ENCODE measurements around the gene TFPI. TPM values are rescaled to one million over a fixed set of nuclear protein-coding genes. Genes with fewer than 3 reads are reported as not detected.

The TFPI gene
- total RNA-seq, 5 donors from 2014 or later (not counting 1 experiment from before 2014, with no cell fraction given), result 0.47 to 1.5 (median 1.0) TPM

DNA sequence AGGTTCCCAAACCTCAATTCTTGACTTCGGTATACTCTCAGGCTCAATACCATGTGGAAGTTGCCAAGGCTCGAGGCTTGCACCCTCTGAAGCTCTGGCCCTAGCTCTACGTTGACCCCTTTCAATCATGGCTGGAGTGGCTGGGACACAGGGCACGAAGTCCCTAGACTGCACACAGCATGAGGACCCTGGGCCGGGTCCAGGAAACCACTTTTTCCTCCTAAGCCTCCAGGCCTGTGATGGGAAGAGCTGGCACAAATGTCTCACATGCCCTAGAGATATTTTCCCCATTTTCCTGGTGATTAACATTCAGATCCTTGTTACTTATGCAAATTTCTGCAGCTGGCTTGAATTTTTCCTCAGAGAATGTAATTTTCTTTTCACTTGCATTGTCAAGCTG lies 61.1 kb downstream of the TFPI start:
- H3K4me1 ChIP-seq (ENCODE audit: control insufficient read depth in 1 of 2, extremely low read depth in 1 of 2, insufficient read depth in 2 of 2, low read length in 2 of 2), result no peaks in the 10 kb centered on the region
- no peaks in the 10 kb centered on the region for H3K36me3 ChIP-seq (ENCODE audit: control insufficient read depth in 2 of 2, extremely low read depth in 1 of 2, insufficient read depth in 1 of 2, low read length in 1 of 2)
- peaks cover 2 to 12% (median 3%) of the 10 kb centered on the region in 3 donors for H3K9me3 Mint-ChIP-seq
- no peak for DNase-seq
- peaks cover 0 to 1% (median 0%) of the 10 kb centered on the region in 3 donors for H3K4me1 Mint-ChIP-seq
- no peak overlapping the region for H3K4me3 ChIP-seq (ENCODE audit: control insufficient read depth in 1 of 2, extremely low read depth in 1 of 2, low read length in 1 of 2)
- no peak overlapping the region for H3K4me3 Mint-ChIP-seq
- no peaks in the 10 kb centered on the region for H3K9me3 ChIP-seq
- no peaks in the 10 kb centered on the region for H3K27me3 ChIP-seq (replicated peaks in 1 of 2; ENCODE audit: control insufficient read depth in 2 of 2, extremely low read depth in 1 of 2, insufficient read depth in 2 of 2, low read length in 1 of 2)
- H3K27ac ChIP-seq (ENCODE audit: low read length), result no peak overlapping the region
- no peaks in the 10 kb centered on the region for H3K27me3 Mint-ChIP-seq
- no peak for ATAC-seq (replicated peaks in 1 of 4)
- no peaks in the 10 kb centered on the region for H3K36me3 Mint-ChIP-seq
- CTCF ChIA-PET, result no interaction called here
- POLR2A ChIA-PET, result no interaction called here
- 57% methylated on average over 4 of the region's 5 CpGs for WGBS (ENCODE audit: insufficient coverage)
- H3K27ac Mint-ChIP-seq, result no peak overlapping the region

- Histone ChIP-seq H3K27ac (ENCODE audit: low read length) (no peak overlapping the region), H3K36me3 (ENCODE audit: control insufficient read depth in 2 of 2, extremely low read depth in 1 of 2, insufficient read depth in 1 of 2, low read length in 1 of 2) (no peaks in the 10 kb centered on the region), H3K27me3 (replicated peaks in 1 of 2; ENCODE audit: control insufficient read depth in 2 of 2, extremely low read depth in 1 of 2, insufficient read depth in 2 of 2, low read length in 1 of 2) (no peaks in the 10 kb centered on the region), H3K4me1 (ENCODE audit: control insufficient read depth in 1 of 2, extremely low read depth in 1 of 2, insufficient read depth in 2 of 2, low read length in 2 of 2) (no peaks in the 10 kb centered on the region), H3K4me3 (ENCODE audit: control insufficient read depth in 1 of 2, extremely low read depth in 1 of 2, low read length in 1 of 2) (no peak overlapping the region), H3K9me3 (no peaks in the 10 kb centered on the region)
- no peaks in the 10 kb centered on the region for H3K9me3 Mint-ChIP-seq
- no peaks in the 10 kb centered on the region for H3K36me3 Mint-ChIP-seq
- ChIA-PET POLR2A (no interaction called here), CTCF (interaction anchor here in 1 of 2 donors (0.5 kb wide), 1 partner anchor 81 kb away, joined by 4 read pairs; no protein-coding TSS in a partner anchor)
- no peak overlapping the region for H3K27ac Mint-ChIP-seq
- peaks cover 0 to 1% (median 0%) of the 10 kb centered on the region in 3 donors for H3K4me1 Mint-ChIP-seq
- DNase-seq (no peak), ATAC-seq (replicated peaks in 1 of 4) (no peak)
- H3K4me3 Mint-ChIP-seq, result no peak overlapping the region
- no peaks in the 10 kb centered on the region for H3K27me3 Mint-ChIP-seq
Measured at GRCh38 chr2:187486241-187486640, 68.0 kb downstream of the TFPI start.

DNA sequence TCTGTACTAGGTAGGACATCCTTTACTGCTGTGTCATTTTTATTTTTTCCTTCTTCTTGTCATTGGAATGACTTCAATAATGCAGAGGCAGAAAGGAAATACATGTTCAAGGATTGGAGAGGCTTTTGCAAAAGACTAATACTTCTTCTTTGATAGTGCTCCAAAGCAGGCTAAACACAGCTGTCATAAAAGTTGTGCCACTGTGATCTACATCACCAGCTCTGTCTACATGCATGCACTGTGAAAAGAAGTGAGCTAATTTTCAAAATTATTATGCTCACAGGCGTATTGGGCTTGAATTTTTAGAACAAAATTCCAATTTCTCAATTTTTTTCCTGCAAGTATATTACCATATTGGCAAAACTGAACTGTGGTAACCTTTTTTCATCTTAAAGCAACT lies 68.7 kb downstream of the TFPI start:
- H3K27ac Mint-ChIP-seq, result no peak overlapping the region
- no peaks in the 10 kb centered on the region for H3K9me3 Mint-ChIP-seq
- ChIA-PET POLR2A (no interaction called here), CTCF (interaction anchor here in 1 of 2 donors (0.5 kb wide), 1 partner anchor 81 kb away, joined by 4 read pairs; no protein-coding TSS in a partner anchor)
- H3K36me3 Mint-ChIP-seq, result no peaks in the 10 kb centered on the region
- no peaks in the 10 kb centered on the region for H3K27me3 ChIP-seq (replicated peaks in 1 of 2; ENCODE audit: control insufficient read depth in 2 of 2, extremely low read depth in 1 of 2, insufficient read depth in 2 of 2, low read length in 1 of 2)
- WGBS (ENCODE audit: insufficient coverage), result no CpG with 5 or more reads among the region's 1 CpG
- DNase-seq, result no peak
- H3K9me3 ChIP-seq, result no peaks in the 10 kb centered on the region
- H3K36me3 ChIP-seq (ENCODE audit: control insufficient read depth in 2 of 2, extremely low read depth in 1 of 2, insufficient read depth in 1 of 2, low read length in 1 of 2), result no peaks in the 10 kb centered on the region
- H3K27ac ChIP-seq (ENCODE audit: low read length), result no peak overlapping the region
- no peak overlapping the region for H3K4me3 Mint-ChIP-seq
- no peaks in the 10 kb centered on the region for H3K4me1 ChIP-seq (ENCODE audit: control insufficient read depth in 1 of 2, extremely low read depth in 1 of 2, insufficient read depth in 2 of 2, low read length in 2 of 2)
- H3K4me1 Mint-ChIP-seq, result peaks cover 0 to 1% (median 0%) of the 10 kb centered on the region in 3 donors
- H3K27me3 Mint-ChIP-seq, result no peaks in the 10 kb centered on the region
- H3K4me3 ChIP-seq (ENCODE audit: control insufficient read depth in 1 of 2, extremely low read depth in 1 of 2, low read length in 1 of 2), result no peak overlapping the region
- no peak for ATAC-seq (replicated peaks in 1 of 4)

GRCh38 chr2:187483537-187483936 lies 70.7 kb downstream of the TFPI start:
- Histone ChIP-seq H3K27ac (ENCODE audit: low read length) (no peak overlapping the region), H3K4me1 (ENCODE audit: control insufficient read depth in 1 of 2, extremely low read depth in 1 of 2, insufficient read depth in 2 of 2, low read length in 2 of 2) (no peaks in the 10 kb centered on the region), H3K36me3 (ENCODE audit: control insufficient read depth in 2 of 2, extremely low read depth in 1 of 2, insufficient read depth in 1 of 2, low read length in 1 of 2) (no peaks in the 10 kb centered on the region), H3K4me3 (ENCODE audit: control insufficient read depth in 1 of 2, extremely low read depth in 1 of 2, low read length in 1 of 2) (no peak overlapping the region), H3K27me3 (replicated peaks in 1 of 2; ENCODE audit: control insufficient read depth in 2 of 2, extremely low read depth in 1 of 2, insufficient read depth in 2 of 2, low read length in 1 of 2) (no peaks in the 10 kb centered on the region), H3K9me3 (no peaks in the 10 kb centered on the region)
- WGBS (ENCODE audit: insufficient coverage), result no CpG with 5 or more reads among the region's 2 CpGs
- no peak for DNase-seq
- H3K9me3 Mint-ChIP-seq, result no peaks in the 10 kb centered on the region
- ATAC-seq (replicated peaks in 1 of 4), result no peak
- no peak overlapping the region for H3K27ac Mint-ChIP-seq
- H3K27me3 Mint-ChIP-seq, result no peaks in the 10 kb centered on the region
- H3K4me3 Mint-ChIP-seq, result no peak overlapping the region
- CTCF ChIA-PET, result interaction anchor here in 1 of 2 donors (0.6 kb wide), 1 partner anchor 359 kb away, joined by 3 read pairs; no protein-coding TSS in a partner anchor
- no peaks in the 10 kb centered on the region for H3K4me1 Mint-ChIP-seq
- POLR2A ChIA-PET, result no interaction called here
- no peaks in the 10 kb centered on the region for H3K36me3 Mint-ChIP-seq

- Mint-ChIP-seq H3K36me3 (no peaks in the 10 kb centered on the region), H3K9me3 (no peaks in the 10 kb centered on the region), H3K27me3 (no peaks in the 10 kb centered on the region), H3K4me3 (no peak overlapping the region), H3K4me1 (no peaks in the 10 kb centered on the region), H3K27ac (no peak overlapping the region)
- Histone ChIP-seq H3K27me3 (replicated peaks in 1 of 2; ENCODE audit: control insufficient read depth in 2 of 2, extremely low read depth in 1 of 2, insufficient read depth in 2 of 2, low read length in 1 of 2) (no peaks in the 10 kb centered on the region), H3K36me3 (ENCODE audit: control insufficient read depth in 2 of 2, extremely low read depth in 1 of 2, insufficient read depth in 1 of 2, low read length in 1 of 2) (no peaks in the 10 kb centered on the region), H3K4me1 (ENCODE audit: control insufficient read depth in 1 of 2, extremely low read depth in 1 of 2, insufficient read depth in 2 of 2, low read length in 2 of 2) (no peaks in the 10 kb centered on the region), H3K27ac (ENCODE audit: low read length) (no peak overlapping the region), H3K4me3 (ENCODE audit: control insufficient read depth in 1 of 2, extremely low read depth in 1 of 2, low read length in 1 of 2) (no peak overlapping the region), H3K9me3 (no peaks in the 10 kb centered on the region)
- ChIA-PET CTCF (no interaction called here), POLR2A (no interaction called here)
- DNase-seq, result no peak
- no peak for ATAC-seq (replicated peaks in 1 of 4)
- 65% methylated on average over 3 of the region's 5 CpGs for WGBS (ENCODE audit: insufficient coverage)
Measured at GRCh38 chr2:187482796-187483195, 71.4 kb downstream of the TFPI start.

- CTCF ChIA-PET, result no interaction called here
- H3K36me3 Mint-ChIP-seq, result no peaks in the 10 kb centered on the region
Measured at GRCh38 chr2:187481543-187481942, 72.7 kb downstream of the TFPI start.

GRCh38 chr2:187478719-187479118 lies 75.5 kb downstream of the TFPI start:
- Histone ChIP-seq H3K9me3 (no peaks in the 10 kb centered on the region), H3K27ac (ENCODE audit: low read length) (no peak overlapping the region), H3K4me1 (ENCODE audit: control insufficient read depth in 1 of 2, extremely low read depth in 1 of 2, insufficient read depth in 2 of 2, low read length in 2 of 2) (no peaks in the 10 kb centered on the region), H3K36me3 (ENCODE audit: control insufficient read depth in 2 of 2, extremely low read depth in 1 of 2, insufficient read depth in 1 of 2, low read length in 1 of 2) (no peaks in the 10 kb centered on the region), H3K27me3 (replicated peaks in 1 of 2; ENCODE audit: control insufficient read depth in 2 of 2, extremely low read depth in 1 of 2, insufficient read depth in 2 of 2, low read length in 1 of 2) (no peaks in the 10 kb centered on the region), H3K4me3 (ENCODE audit: control insufficient read depth in 1 of 2, extremely low read depth in 1 of 2, low read length in 1 of 2) (no peak overlapping the region)
- WGBS (ENCODE audit: insufficient coverage), result no CpG with 5 or more reads among the region's 2 CpGs
- Mint-ChIP-seq H3K27me3 (no peaks in the 10 kb centered on the region), H3K4me1 (no peaks in the 10 kb centered on the region), H3K4me3 (no peak overlapping the region), H3K36me3 (no peaks in the 10 kb centered on the region), H3K27ac (no peak overlapping the region), H3K9me3 (no peaks in the 10 kb centered on the region)
- ATAC-seq (replicated peaks in 1 of 4), result no peak
- ChIA-PET POLR2A (no interaction called here), CTCF (no interaction called here)
- DNase-seq, result no peak

More at GRCh38 chr2:187481543-187481942, 72.7 kb downstream of the TFPI start:
- Mint-ChIP-seq H3K9me3 (no peaks in the 10 kb centered on the region), H3K4me3 (no peak overlapping the region), H3K4me1 (no peaks in the 10 kb centered on the region), H3K27me3 (no peaks in the 10 kb centered on the region), H3K27ac (no peak overlapping the region)
- WGBS (ENCODE audit: insufficient coverage), result no CpG with 5 or more reads among the region's 3 CpGs
- POLR2A ChIA-PET, result no interaction called here
- no peak overlapping the region for H3K27ac ChIP-seq (ENCODE audit: low read length)
- H3K36me3 ChIP-seq (ENCODE audit: control insufficient read depth in 2 of 2, extremely low read depth in 1 of 2, insufficient read depth in 1 of 2, low read length in 1 of 2), result no peaks in the 10 kb centered on the region
- no peaks in the 10 kb centered on the region for H3K27me3 ChIP-seq (replicated peaks in 1 of 2; ENCODE audit: control insufficient read depth in 2 of 2, extremely low read depth in 1 of 2, insufficient read depth in 2 of 2, low read length in 1 of 2)
- H3K9me3 ChIP-seq, result no peaks in the 10 kb centered on the region
- no peaks in the 10 kb centered on the region for H3K4me1 ChIP-seq (ENCODE audit: control insufficient read depth in 1 of 2, extremely low read depth in 1 of 2, insufficient read depth in 2 of 2, low read length in 2 of 2)
- ATAC-seq (replicated peaks in 1 of 4) (no peak), DNase-seq (no peak)
- H3K4me3 ChIP-seq (ENCODE audit: control insufficient read depth in 1 of 2, extremely low read depth in 1 of 2, low read length in 1 of 2), result no peak overlapping the region

All from T-cell (primary cell).